HG03354 (cell line): ENCODE measurements around the gene LYZL2.
"Not testable (repeated sequence)": the region's sequence is repeated elsewhere in the genome, so short reads cannot be mapped to it uniquely, and the experiment has no call there.

Experiments used
- ATAC-seq: cut with Tn5 transposase; IDR thresholded peaks from one replicate; pipeline ENCODE4 v1.9.1; 2021; ENCODE audit warnings: mild to moderate bottlenecking; ENCODE audit not compliant: unreplicated experiment, poor library complexity, severe bottlenecking

The LYZL2 gene

DNA sequence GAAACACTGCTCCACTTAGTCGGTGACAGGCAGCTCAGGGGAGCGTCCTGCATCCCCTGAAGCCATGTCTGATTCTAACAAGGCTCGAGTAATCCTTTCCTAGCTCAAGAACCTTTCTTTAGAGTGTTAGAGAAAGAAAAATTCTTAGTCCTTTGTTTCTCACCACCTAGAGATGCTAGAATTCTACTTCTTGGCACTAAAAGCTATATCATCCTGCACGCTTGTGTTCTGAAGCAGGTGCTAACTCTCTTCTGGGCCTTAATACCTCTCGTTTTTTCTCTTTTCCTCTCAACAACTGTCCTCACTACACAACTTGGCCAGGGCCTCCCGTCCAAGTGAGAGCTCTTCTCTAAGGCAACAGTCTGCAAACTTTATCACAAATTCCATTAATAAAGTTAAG lies at the start of gene LYZL2:
TSS of gene LYZL2 (minus strand) at position 101 of the 400 bp plus-strand sequence. CDS start 2,838 bp downstream, outside the sequence.
- no peak for ATAC-seq

DNA sequence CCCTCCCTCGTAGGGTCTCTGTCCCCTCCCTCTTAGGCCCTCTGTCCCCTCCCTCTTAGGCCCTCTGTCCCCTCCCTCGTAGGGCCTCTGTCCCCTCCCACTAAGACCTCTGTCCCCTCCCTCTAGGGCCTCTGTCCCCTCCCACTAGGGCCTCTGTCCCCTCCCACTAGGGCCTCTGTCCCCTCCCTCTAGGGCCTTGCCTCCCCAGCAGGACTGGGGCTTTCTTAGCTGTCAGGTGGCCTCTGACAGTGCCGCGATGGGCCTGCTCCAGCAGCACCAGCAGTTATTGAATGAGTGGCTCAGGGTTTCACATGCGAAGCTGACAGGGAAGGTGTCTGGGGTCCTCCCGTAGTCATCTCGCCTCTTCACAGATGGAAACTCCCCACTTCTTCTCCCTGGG lies 48.1 kb upstream of the LYZL2 start:
- not testable (repeated sequence) for ATAC-seq

GRCh38 chr10:30677146-30677545 lies 47.6 kb upstream of the LYZL2 start:
- ATAC-seq = not testable (repeated sequence)

- no peak for ATAC-seq
These were observed 46.5 kb upstream of the LYZL2 start for GRCh38 chr10:30675791-30676718.

DNA sequence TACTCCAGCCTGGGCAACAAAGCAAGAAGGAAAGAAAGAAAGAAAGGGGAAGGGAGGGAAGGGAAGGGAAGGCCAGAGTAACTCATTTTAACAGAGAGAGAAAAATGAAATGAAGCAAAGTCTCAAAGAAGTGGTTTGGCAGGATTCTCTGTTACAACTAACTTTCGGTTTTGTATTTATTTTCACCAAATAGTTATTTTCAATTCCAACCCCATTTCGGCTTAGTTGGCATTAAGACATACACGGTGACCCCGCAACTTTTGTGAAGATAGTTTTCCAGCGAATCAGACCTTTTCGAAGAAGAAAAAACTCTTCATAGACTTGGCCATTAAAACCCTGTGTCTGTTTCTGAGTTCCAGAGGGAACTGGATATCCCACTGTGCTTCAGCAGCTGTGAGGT lies 45.2 kb upstream of the LYZL2 start:
- no peak for ATAC-seq

DNA sequence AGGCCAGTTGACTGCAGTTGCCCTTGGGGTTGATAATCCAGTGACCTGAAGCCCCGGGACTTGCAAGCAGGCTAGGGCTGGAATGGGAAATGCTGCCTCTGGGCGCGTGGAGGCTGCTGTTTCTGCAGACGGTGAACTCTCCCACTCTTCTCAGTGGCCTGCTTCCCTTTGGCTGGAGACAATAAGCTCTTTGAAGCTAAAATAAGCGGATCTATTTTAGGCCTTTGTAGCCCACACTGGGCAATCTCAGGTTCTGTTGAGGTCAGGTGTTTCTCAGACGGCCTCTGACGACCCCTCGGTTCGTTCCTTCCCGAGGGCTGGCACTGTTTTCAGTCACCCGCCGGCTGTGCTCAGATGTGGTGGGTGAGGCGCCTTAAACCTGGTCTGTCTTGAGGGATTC lies 43.7 kb upstream of the LYZL2 start:
- ATAC-seq = not testable (repeated sequence)

- not testable (repeated sequence) for ATAC-seq
These were observed 42.8 kb upstream of the LYZL2 start for GRCh38 chr10:30672338-30672737.

DNA sequence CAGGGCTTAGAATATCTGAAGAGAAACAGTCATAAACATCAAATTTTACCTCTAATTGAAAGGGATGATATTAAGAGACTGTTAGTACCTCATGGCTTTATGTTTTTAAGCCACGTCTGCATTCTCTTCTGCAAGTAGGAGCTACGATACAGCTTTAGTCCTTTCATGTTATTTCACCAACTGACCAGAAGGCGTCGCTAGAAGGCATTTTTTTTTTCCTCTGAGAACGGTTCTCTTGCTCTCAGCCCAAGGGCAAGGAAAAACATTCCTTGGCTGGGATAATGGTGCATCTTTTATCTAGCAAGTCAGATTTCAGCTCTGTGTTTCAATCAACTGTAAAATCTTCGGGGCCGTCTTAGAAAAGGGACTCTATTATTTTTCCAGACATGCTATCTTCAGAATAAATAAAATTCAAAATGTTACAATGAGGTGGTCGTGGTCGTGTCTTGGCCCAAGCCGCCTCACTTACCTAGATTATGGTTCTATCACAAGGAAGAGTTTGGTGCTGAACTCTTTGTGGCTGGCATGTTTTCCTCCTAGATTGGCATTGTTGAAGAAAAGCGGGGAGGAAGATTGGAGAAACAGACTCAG lies 41.6 kb upstream of the LYZL2 start:
- no peak for ATAC-seq

DNA sequence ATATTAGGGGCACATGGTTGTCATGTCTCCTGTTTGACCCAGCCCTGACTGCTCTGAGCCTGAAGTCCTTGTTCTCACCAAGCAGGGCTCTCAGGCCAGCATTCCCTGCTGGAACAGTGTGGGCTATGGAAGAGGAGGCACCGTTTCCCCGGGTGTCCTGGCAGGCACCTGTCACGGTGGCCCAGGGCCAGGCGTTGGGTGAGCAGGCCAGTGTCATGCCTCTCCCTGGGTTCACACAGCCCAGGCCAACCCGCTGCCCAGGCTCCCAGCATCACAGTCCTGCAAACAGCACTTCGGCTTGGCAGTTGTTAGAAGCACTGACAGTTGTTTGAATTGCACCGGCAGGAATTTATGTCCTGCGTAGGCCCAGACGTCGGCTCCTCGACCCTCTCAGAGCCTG lies 38.4 kb upstream of the LYZL2 start:
- ATAC-seq = not testable (repeated sequence)

DNA sequence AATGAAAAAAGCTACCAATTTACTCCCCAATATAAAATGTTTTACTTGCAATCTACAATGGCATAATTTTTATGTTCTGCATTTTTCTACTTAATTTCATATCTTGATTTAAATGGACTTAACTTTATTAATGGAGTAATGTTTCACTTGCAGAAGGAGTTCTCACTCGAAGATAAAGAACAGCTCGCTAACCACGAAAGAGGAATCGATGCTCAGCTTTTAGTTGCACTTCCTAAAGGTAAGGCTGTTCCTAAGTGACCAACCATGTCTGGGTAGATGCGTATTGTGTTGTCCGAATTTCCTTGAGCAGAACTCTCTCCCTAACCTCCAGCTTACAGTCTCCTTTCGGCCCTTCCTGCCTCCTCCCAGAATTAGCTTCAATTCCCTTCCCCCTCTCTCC lies 33.9 kb upstream of the LYZL2 start:
- peak; percentile 86 for ATAC-seq

- ATAC-seq = no peak
These were observed 33.3 kb upstream of the LYZL2 start for GRCh38 chr10:30662814-30663213.

- not testable (repeated sequence) for ATAC-seq
These were observed 30.8 kb upstream of the LYZL2 start for GRCh38 chr10:30660314-30660713.

GRCh38 chr10:30656233-30656632 lies 26.7 kb upstream of the LYZL2 start:
- no peak for ATAC-seq

DNA sequence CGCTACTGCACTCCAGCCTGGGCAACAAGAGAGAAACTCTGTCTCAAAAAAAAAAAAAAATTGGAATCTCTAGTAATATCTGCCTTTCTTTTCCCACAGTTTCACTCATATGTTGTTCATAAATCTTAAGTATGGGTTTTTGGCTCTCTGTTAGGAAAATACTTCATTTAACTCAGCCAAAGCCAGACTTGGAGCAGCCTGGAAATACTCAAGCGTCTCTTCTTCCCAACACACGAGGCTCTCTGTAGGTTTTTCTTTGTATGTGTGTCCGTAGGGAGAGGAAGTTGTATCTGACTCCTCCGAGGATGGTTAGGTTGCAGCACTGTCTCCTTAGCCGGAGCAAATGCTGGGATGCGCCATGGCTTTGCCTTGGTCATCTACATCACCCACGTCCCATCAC lies 25.4 kb upstream of the LYZL2 start:
- not testable (repeated sequence) for ATAC-seq

GRCh38 chr10:30651470-30652397 lies 22.2 kb upstream of the LYZL2 start:
- not testable (repeated sequence) for ATAC-seq

DNA sequence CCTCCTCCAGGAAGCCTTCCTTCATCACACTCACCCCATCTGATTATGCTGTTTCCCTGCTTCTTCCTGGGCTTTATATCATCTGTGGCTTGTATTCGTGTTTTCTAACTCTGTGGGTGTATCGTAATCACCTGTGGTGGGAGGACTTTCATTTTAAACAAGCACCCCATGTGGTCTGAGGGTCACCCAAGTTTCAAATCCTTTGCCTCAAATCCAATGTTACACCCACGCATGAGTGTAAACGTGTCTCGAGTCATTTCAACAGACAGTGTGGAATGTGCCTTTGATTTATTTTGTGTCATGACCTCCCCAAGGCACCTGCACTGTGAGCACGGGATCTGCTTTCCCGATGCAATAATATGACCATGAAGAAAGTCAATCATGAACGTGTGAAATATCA lies 17.5 kb upstream of the LYZL2 start:
- ATAC-seq = no peak

DNA sequence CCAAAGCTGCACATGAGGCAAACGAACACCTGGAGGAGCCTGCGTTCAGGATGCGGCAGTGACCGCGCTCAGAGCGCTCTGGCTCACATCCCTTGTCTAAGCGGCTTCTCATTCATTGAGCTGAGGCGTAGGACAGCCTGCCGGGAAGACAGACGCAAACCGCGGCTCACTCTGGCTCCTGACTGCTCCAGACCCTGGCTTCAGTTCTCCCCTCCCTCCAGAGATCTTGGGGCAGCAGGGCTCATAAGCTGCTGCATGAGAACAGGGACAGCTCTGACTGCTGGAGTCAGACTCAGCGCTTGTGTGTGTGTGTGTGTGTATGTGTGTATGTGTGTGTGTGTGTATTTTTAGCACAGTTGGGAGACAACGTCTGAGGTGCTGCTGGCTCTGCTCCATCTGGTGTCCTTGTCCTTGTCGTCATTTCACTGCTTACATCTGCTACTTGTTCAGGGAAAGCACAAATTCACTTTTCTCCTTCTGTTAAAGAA lies 15.8 kb upstream of the LYZL2 start:
- no peak for ATAC-seq

- ATAC-seq = not testable (repeated sequence)
These were observed 14.9 kb upstream of the LYZL2 start for GRCh38 chr10:30644408-30644861.

DNA sequence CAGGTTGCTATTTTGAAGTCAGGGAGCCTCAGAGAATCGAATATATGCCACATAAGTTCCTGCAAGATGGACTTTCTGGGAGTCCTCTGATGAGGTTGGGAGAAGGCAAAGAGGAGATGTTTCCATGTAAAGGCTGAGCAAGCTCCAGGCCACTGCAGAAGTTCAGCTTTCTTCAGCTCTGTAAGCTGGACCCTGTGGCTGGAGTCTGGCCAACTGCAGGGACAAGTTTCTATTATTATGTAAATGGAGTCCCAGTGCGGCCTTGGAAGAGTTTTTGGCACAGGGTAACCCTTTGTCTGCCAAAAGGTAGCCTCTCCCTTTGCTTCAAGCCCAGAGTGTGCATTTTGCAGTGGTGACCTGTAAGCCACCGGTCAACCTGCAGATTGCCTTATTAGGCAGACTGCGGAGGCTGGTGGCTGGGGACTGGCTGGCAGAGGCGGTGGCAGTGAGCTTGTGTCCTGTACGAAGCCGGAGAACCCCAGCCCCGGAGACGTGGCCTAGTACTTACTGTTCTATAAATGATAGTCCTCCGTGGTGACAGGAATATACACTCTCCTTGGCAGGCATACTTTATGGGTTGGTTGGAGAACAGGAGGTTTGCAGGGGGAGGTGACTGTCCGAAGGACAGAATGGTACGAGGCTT lies 14.1 kb upstream of the LYZL2 start:
- not testable (repeated sequence) for ATAC-seq
